Epidermal melanocyte (primary cell): ENCODE measurements around the gene CARS2.
"Not testable (repeated sequence)": the region's sequence is repeated elsewhere in the genome, so short reads cannot be mapped to it uniquely, and the experiment has no call there.

Experiments used
- DNase-seq: peaks from one replicate; pipeline ENCODE4 v3.0.0; 2011; ENCODE audit warnings: low spot score; ENCODE audit not compliant: insufficient read length

CARS2 gene, protein sequence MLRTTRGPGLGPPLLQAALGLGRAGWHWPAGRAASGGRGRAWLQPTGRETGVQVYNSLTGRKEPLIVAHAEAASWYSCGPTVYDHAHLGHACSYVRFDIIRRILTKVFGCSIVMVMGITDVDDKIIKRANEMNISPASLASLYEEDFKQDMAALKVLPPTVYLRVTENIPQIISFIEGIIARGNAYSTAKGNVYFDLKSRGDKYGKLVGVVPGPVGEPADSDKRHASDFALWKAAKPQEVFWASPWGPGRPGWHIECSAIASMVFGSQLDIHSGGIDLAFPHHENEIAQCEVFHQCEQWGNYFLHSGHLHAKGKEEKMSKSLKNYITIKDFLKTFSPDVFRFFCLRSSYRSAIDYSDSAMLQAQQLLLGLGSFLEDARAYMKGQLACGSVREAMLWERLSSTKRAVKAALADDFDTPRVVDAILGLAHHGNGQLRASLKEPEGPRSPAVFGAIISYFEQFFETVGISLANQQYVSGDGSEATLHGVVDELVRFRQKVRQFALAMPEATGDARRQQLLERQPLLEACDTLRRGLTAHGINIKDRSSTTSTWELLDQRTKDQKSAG

DNA sequence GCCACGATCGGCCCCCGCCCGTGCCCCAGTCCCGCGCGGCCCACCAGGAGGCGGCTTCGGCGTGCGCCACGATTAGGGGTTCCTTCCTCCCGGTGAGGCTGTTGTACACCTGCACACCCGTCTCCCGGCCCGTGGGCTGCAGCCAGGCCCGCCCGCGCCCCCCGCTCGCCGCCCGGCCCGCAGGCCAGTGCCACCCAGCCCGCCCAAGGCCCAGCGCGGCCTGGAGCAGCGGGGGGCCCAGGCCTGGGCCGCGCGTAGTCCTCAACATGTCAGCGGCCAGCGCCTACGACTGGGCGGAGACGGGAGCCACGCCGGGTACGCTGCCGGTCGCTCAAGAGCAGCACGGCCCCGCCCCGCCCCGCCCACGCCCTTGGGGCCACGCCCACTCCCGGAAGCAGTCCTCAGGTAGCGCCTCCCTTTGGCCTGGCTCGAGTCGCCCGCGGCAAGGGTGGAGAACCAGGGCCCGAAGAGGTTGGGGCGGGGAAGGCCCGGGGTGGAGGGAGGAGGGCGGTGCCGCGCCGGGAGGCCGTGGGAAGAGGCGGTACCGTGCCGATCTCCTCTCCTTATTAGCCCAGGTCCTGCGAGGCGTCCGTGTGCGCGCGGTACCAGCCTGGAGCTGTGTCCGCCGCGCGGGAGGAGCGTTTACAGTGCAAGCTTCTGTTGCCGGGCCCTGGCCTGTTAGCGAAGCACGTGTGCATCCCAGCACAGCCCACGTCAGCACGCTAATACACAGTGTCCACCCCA is at the start of gene CARS2:
CARS2 (minus strand) TSS at position 291 of the 744 bp plus-strand sequence; CDS start at position 268, 23 bp downstream.
- peak; percentile 79 for DNase-seq

- DNase-seq, result no peak
These were observed 42.4 kb upstream of the CARS2 start for GRCh38 chr13:110748271-110748670.

GRCh38 chr13:110746438-110746837 is 40.5 kb upstream of the CARS2 start:
- no peak for DNase-seq

DNA sequence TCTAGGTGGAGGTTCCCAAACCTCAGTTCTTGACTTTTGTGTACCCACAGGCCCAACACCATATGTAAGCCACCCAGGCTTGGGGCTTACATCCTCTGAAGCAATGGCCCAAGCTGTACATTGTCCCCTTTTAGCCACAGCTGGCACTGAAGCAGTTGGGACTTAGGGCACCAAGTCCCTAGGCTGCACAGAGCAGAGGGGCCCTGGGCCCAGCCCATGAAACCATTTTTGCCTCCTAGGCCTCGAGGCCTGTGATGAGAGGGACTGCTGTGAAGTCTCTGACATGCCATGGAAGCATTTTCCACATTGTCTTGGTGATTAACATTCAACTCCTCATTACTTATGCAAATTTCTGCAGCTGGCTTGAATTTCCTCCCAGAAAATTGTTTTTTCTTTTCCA is 37.8 kb upstream of the CARS2 start:
- DNase-seq, result no peak

- DNase-seq, result no peak
These were observed 31.6 kb upstream of the CARS2 start for GRCh38 chr13:110737555-110737954.

GRCh38 chr13:110734561-110734960 is 28.6 kb upstream of the CARS2 start:
- DNase-seq, result no peak

- no peak for DNase-seq
These were observed 25.2 kb upstream of the CARS2 start for GRCh38 chr13:110731072-110731471.

- DNase-seq, result no peak
These were observed 20.8 kb upstream of the CARS2 start for GRCh38 chr13:110726726-110727125.

DNA sequence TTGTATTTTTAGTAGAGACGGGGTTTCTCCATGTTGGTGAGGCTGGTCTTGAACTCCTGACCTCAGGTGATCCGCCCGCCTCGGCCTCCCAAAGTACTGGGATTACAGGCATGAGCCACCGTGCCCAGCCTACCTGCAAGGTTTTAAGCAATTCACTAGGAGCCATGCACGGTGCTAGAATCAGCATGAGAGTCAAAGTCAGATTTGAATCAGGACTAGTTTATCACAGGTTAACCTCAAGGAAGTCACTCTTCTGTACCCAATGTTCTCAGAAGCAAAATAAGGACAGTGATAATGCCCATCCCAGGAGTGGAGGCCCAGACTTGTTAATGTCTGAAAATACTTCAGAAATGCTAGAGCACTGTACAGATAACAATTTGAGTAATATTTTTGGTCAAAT is 20.2 kb upstream of the CARS2 start:
- not testable (repeated sequence) for DNase-seq

DNA sequence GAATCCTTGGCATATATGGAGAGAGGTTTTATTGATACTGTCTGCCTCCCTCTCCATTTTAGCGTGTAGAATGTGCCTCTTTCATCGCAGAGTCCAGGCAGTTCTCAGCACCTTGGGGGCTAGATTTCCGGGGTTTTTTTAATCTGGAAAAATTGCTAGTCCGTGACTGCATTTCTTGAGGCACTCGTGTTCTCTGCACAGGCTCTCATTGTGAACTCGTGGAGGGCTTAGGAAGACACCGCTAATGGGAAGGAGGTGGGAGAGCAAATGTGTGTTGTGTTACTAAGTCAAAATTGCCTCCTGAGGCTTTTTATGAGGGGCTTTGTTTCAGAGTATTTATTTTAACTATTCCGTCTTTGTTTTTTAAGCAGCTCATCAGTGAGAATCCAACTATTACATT is 17.7 kb upstream of the CARS2 start:
- DNase-seq, result no peak

DNA sequence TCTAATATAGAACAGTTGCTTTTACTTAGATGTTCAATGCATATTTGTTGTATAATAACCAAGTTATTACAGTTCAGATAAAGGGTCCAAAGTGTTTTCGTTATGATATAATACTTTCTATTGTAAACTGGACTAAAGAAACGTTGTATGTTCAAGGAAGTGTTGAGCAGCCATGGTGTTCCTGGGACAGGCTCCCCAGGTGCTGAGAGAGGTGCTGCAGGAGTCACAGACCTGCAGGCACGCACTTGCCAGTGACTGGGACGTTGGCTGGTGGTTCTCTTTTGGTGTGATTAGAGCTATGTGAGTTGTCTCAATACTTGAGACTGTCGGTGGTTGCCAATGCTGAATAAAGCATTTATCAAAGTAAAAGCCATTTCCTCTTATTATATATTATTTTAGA is 17.1 kb upstream of the CARS2 start:
- no peak for DNase-seq

DNA sequence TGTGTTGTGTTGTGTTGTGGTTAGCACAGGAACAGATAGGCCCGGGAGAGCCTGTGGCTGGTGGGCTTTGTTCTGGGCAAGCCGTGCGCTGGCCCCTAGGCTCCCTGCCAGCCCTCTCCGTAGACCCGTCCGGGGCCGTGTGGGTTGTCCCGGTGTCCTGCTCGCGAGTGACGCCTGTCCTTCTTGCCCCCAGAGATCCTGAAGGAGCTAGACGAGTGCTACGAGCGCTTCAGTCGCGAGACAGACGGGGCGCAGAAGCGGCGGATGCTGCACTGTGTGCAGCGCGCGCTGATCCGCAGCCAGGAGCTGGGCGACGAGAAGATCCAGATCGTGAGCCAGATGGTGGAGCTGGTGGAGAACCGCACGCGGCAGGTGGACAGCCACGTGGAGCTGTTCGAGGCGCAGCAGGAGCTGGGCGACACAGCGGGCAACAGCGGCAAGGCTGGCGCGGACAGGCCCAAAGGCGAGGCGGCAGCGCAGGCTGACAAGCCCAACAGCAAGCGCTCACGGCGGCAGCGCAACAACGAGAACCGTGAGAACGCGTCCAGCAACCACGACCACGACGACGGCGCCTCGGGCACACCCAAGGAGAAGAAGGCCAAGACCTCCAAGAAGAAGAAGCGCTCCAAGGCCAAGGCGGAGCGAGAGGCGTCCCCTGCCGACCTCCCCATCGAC is 13.3 kb upstream of the CARS2 start:
- no peak for DNase-seq

GRCh38 chr13:110716247-110716515 is 10.3 kb upstream of the CARS2 start:
- no peak for DNase-seq

DNA sequence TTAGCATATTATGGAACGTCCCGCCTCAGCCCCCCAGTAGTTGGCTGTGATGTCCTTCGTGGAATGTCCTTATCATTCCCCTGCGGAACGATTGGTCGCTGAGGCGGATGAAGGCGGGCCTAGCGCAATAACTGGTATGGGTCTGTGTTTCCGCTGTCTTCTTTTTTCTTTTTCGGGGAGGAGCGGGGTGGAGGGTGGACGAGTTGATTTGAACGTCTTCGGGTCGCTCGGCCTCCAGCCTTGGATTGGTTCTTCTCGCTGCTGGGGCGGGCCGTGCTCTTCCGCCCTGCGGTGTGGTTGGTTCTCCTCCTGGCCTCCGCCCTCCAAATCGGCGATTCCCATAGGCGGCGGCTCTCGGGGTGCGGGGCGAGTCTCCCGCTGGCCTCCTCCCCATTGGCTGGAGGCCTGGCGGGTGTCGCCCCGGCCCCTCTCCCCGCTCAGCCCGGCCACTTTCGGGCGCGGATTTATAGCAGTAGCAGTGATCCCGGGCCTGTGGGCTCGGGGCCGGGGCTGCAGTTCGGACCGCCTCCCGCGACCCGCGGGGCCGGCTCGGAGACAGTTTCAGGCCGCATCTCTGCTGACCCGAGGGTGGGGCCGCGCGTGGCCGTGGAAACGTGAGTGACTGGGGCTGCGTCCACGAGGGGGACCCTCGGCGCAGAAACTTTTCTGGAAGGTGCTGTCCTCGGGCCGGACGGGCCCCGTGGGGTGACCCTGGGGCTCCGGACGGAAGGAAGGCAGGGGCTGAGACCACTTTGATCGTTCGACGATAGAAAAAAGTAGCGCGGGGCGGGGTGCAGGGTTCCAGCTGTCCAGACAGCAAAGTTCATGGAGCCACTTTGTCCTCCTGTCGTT is 9.7 kb upstream of the CARS2 start:
- DNase-seq, result peak; percentile 85

DNA sequence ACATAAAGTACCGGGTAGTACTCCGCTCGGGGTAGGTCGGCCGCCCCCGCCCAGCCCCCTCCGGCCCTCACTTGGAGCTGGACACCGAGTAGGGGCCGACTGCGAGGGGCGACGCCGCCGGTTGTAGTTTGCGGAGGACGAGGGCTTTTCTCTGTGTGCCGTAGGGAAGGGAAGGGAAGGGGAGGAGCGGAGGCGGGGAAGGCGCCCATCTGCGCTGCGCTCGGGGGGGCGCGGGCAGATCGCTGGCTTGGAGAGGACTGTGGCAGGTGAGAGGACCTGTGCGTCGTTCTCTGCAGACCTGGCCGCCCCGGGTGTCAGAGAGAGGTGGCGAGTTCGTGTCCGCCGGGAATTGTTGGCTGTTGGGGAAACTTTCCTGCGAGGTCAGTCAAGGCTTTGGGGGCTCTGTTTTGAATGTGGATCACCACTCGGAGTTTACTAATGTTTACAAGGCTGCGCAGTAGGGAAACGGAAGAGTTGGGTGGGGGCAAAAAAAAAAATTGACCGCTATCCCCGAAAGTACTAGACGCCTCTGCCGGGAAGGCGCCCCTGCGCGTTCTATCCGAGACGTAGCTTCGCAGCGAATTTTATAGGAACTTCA is 9.0 kb upstream of the CARS2 start:
- no peak for DNase-seq

DNA sequence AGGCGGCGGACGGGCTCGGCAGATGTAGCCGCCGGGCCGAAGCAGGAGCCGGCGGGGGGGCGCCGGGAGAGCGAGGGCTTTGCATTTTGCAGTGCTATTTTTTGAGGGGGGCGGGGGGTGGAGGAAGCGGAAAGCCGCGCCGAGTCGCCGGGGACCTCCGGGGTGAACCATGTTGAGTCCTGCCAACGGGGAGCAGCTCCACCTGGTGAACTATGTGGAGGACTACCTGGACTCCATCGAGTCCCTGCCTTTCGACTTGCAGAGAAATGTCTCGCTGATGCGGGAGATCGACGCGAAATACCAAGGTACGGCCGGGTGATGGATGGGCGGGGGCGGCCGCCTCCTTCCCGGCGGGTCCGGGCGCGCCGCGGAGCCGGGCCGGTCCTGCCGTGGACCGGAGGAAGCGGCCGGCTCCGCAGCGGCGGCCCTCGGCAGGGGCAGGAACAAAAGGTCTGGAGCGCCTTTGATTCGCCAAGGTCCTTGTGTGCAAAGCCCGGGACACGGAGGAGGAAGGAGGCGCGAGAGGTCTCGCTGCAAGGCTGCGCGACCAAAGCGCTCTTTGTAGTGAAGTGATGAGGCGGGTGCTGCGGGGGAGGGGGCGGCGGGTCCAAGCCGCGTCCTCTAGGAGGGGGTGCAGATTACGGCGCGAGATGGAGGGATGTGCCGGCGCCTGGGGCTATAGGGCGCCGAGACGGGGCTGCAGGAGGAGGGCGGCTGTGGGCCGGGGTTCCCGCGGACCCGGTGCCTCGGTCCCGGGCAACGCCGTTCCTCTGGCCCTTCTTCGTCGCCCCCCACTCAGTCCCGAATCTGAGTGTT is 8.3 kb upstream of the CARS2 start:
- DNase-seq, result no peak

DNA sequence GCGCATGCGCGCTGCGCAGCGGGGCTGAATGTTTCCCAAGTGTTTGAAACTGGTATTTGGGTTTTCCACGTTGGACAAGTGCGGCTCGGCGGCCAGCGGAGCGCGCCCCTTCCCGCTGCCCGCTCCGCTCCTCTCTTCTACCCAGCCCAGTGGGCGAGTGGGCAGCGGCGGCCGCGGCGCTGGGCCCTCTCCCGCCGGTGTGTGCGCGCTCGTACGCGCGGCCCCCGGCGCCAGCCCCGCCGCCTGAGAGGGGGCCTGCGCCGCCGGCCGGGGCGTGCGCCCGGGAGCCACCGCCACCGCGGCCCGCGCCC is 7.7 kb upstream of the CARS2 start, which contains the start of gene ING1:
ING1 (plus strand) TSS at position 59 of the 311 bp plus-strand sequence. CDS start 450 bp downstream, outside the sequence.
- DNase-seq, result no peak

GRCh38 chr13:110712849-110713641 is 7.1 kb upstream of the CARS2 start:
- peak; percentile 96 for DNase-seq
